PC-9 (cell line): ENCODE results near the gene TMEM109.

Experiments
- CTCF ChIP-seq: fragments of 200-600 bp; sonication (generic); conservative IDR thresholded peaks from 2 replicates; pipeline ENCODE4 v1.6.1; 2017; ENCODE audit warnings: mixed run types, antibody characterized with exemption, mild to moderate bottlenecking, moderate library complexity
- EZH2 ChIP-seq: fragments of 200-600 bp; sonication (generic); IDR thresholded peaks from 2 replicates; pipeline ENCODE4 v1.8.0; 2017; ENCODE audit warnings: antibody characterized with exemption, low read depth

GRCh38 chr11:60952742-60953170 is 38.8 kb downstream of the TMEM109 start:
- no peak for TF ChIP-seq CTCF
- no peak for TF ChIP-seq EZH2
